ENCODE data around the gene MS4A18.

MS4A18 gene

DNA sequence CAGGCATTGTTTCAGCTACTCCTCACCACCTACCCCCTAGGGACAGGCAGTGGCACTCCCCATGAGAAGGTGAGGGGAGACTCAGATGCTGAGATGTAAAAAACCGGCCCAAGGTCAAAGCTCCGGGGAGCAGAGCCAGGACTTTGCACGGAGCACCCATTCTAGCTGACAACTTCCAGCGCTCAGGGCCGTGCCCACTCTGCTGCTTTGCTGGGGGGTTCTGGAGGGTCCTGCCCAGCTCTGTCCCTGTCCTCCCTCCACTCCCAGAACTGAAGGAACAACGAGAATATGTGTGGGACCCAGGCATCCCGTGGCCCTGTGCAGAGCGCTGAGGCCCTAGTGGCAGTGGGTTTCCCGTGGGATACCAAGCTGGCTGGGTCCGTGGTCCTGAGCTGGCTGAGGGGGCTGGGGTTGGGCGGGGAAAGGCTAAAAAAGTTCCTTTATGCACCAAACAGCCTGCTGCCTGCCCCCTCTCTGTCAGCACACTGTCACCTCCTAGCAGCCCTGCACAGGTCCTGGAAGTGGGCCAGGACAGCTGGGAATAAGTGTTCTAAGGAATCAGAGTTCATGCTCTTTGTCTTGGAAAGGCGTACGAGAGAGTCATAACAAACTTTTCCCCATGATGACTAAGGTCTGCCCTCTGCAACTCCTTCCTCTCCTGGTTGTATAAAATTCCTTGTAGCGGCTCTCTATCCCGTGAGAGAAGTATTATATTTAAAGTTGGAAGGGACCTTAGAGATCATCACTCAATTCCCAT, 62.5 kb downstream of the MS4A18 start:
- no peak for DNase-seq (ENCODE audit: low read depth)
- TF ChIP-seq, protein P1, sequence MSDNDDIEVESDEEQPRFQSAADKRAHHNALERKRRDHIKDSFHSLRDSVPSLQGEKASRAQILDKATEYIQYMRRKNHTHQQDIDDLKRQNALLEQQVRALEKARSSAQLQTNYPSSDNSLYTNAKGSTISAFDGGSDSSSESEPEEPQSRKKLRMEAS (IDR thresholded peaks at IDR 0.05; ENCODE audit: low read depth, low read length): no peak
- TF ChIP-seq POLR2A (IDR thresholded peaks at IDR 0.05; ENCODE audit: extremely low read depth, insufficient read length): no peak

DNA sequence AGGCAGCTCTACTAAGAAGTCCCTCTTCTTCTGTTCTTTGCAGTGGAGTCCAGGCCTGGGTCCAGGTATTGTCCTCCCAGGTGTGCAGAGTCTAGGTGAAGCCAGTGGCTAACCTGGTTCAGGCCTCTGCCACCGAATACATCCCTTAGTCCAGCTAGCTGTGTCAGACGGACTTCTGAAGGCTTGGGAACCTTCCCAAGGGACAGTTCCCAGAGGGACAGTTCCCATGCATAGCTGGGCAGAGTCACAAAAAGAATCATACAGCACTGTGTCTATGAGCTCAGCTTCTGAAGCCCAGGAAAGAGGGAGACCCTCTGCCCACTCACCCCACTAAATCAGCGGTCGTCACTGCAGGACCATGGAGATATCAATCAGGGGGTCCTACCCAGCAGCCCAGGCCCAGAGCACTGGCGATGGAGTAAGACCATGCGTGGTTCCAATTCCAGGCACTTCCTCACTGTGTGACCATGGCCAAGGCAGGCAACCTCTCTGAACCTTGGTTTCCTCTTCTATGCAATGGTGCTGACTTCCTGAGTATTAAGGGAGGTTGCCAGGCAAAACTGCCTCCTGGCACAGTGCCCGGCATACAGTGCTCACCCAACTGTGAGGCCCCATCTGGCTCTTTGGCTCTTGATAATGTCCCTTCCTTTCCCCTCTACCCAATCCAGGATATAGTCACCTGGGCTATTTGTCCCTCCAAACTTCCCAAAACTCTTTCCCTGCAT, 64.0 kb downstream of the MS4A18 start:
- DNase-seq (ENCODE audit: low read depth): no peak
- TF ChIP-seq POLR2A (IDR thresholded peaks at IDR 0.05; ENCODE audit: extremely low read depth, insufficient read length) (no peak), MYC (IDR thresholded peaks at IDR 0.05; ENCODE audit: low read depth, low read length) (no peak)
- TF ChIP-seq, protein P2, sequence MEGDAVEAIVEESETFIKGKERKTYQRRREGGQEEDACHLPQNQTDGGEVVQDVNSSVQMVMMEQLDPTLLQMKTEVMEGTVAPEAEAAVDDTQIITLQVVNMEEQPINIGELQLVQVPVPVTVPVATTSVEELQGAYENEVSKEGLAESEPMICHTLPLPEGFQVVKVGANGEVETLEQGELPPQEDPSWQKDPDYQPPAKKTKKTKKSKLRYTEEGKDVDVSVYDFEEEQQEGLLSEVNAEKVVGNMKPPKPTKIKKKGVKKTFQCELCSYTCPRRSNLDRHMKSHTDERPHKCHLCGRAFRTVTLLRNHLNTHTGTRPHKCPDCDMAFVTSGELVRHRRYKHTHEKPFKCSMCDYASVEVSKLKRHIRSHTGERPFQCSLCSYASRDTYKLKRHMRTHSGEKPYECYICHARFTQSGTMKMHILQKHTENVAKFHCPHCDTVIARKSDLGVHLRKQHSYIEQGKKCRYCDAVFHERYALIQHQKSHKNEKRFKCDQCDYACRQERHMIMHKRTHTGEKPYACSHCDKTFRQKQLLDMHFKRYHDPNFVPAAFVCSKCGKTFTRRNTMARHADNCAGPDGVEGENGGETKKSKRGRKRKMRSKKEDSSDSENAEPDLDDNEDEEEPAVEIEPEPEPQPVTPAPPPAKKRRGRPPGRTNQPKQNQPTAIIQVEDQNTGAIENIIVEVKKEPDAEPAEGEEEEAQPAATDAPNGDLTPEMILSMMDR (IDR thresholded peaks at IDR 0.05; ENCODE audit: low read depth, low read length): no peak
- TF ChIP-seq, protein P1 (IDR thresholded peaks at IDR 0.05; ENCODE audit: low read depth, low read length): no peak
- H3K4me3 ChIP-seq (ENCODE audit: low read depth, low read length): no peak overlapping the region

More for the DNA sequence above, 62.5 kb downstream of the MS4A18 start:
- H3K4me3 ChIP-seq (ENCODE audit: low read depth, low read length): no peak overlapping the region

- DNase-seq (ENCODE audit: low read depth): no peak
- no peak overlapping the region for H3K4me3 ChIP-seq (ENCODE audit: low read depth, low read length)
- TF ChIP-seq, protein P2 (IDR thresholded peaks at IDR 0.05; ENCODE audit: low read depth, low read length): no peak
- TF ChIP-seq MYC (IDR thresholded peaks at IDR 0.05; ENCODE audit: low read depth, low read length): no peak
- TF ChIP-seq, protein P1 (IDR thresholded peaks at IDR 0.05; ENCODE audit: low read depth, low read length): no peak
- TF ChIP-seq POLR2A (IDR thresholded peaks at IDR 0.05; ENCODE audit: extremely low read depth, insufficient read length): no peak
Observed at GRCh38 chr11:60790726-60791125, 66.2 kb downstream of the MS4A18 start.

GRCh38 chr11:60791153-60791933, 66.8 kb downstream of the MS4A18 start:
- DNase-seq (ENCODE audit: low read depth): no peak
- TF ChIP-seq, protein P1 (IDR thresholded peaks at IDR 0.05; ENCODE audit: low read depth, low read length): no peak
- TF ChIP-seq, protein P2 (IDR thresholded peaks at IDR 0.05; ENCODE audit: low read depth, low read length): no peak
- TF ChIP-seq POLR2A (IDR thresholded peaks at IDR 0.05; ENCODE audit: extremely low read depth, insufficient read length) (no peak), MYC (IDR thresholded peaks at IDR 0.05; ENCODE audit: low read depth, low read length) (no peak)

DNA sequence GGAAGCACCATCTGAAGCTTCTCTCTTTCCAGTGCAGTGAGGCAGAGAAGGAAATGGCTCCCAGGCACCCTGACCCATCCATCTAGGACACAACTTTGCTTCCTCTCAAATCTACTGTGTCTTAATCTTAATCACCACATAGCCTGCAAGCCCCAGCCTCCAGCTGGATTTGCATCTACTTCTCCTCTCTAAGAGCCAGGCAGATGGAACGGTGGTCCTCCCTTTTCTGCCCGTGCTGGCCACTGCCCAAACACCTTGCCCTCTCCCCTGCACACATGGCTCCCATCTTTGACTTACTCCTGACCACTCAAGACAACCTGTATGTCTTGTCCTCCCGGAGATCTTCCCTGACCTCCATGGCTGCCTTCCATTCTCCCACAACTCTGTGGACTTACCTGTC, 68.0 kb downstream of the MS4A18 start:
- TF ChIP-seq, protein P1 (IDR thresholded peaks at IDR 0.05; ENCODE audit: low read depth, low read length): no peak
- TF ChIP-seq POLR2A (IDR thresholded peaks at IDR 0.05; ENCODE audit: extremely low read depth, insufficient read length) (no peak), MYC (IDR thresholded peaks at IDR 0.05; ENCODE audit: low read depth, low read length) (no peak)
- TF ChIP-seq, protein P2 (IDR thresholded peaks at IDR 0.05; ENCODE audit: low read depth, low read length): no peak

More at GRCh38 chr11:60791153-60791933, 66.8 kb downstream of the MS4A18 start:
- no peak overlapping the region for H3K4me3 ChIP-seq (ENCODE audit: low read depth, low read length)

More for the DNA sequence above, 68.0 kb downstream of the MS4A18 start:
- H3K4me3 ChIP-seq (ENCODE audit: low read depth, low read length): no peak overlapping the region
- DNase-seq (ENCODE audit: low read depth): no peak
